SK-N-SH (cell line): Measurements from ENCODE around the gene ZNF784. TPM values are rescaled to one million over a fixed set of nuclear protein-coding genes. Genes with fewer than 3 reads are reported as not detected.

Experiments
- CTCF ChIA-PET: fragments of 300-600, 350-600 bp; formaldehyde crosslinking; extraction: SDS; loops from one replicate; lab custom pipeline; 2021; lab: Yijun Ruan, JAX
- POLR2A ChIA-PET: fragments of 350-600 bp; sonication (Branson Sonifier 250); formaldehyde crosslinking; extraction: SDS; loops from one replicate; lab custom pipeline; 2020; ENCODE audit warnings: antibody characterized with exemption, inconsistent platforms; lab: Yijun Ruan, JAX
- DNase-seq: peaks from one replicate; pipeline ENCODE4 v3.0.0; 2012
- H2AFZ ChIP-seq: fragments of 200-600 bp; sonication (generic); 2 replicates; pipeline ENCODE4 v1.8.1; 2016; ENCODE audit warnings: antibody characterized with exemption, mild to moderate bottlenecking, low read depth
- H3F3A ChIP-seq: fragments of 200-600 bp; sonication (generic); replicated peaks from 2 replicates; pipeline ENCODE3; 2016; ENCODE audit warnings: antibody characterized with exemption, mild to moderate bottlenecking; ENCODE audit not compliant: insufficient read depth
- H3K27ac ChIP-seq, 2 experiments: fragments of 200-500 bp in 1 of 2; fragments of 200-600 bp in 1 of 2; sonication (Bioruptor generic) in 1 of 2; sonication (generic), shearing (Covaris generic) in 1 of 2; 2 replicates each; pipeline versions ENCODE4 v1.5.1 to v1.6.1; 2014 to 2016; ENCODE audit warnings: low read depth in 2 of 2, inconsistent platforms in 1 of 2, low read length in 1 of 2, mild to moderate bottlenecking in 1 of 2, mixed read lengths in 1 of 2
- H3K27me3 ChIP-seq: fragments of 200-600 bp; sonication (generic), shearing (Covaris generic); 2 replicates; pipeline ENCODE4 v1.6.1; 2016; ENCODE audit warnings: mixed run types; ENCODE audit not compliant: insufficient read depth
- H3K36me3 ChIP-seq, 2 experiments: fragments of 200-500 bp in 1 of 2; fragments of 200-600 bp in 1 of 2; sonication (Bioruptor generic) in 1 of 2; sonication (generic) in 1 of 2; replicated peaks in 1 of 2; 2 replicates each; pipeline versions ENCODE3 to v1.5.1; 2014 to 2016; ENCODE audit warnings: low read length in 1 of 2, mild to moderate bottlenecking in 1 of 2; ENCODE audit not compliant: insufficient read depth in 2 of 2, control insufficient read depth in 1 of 2
- H3K4me1 ChIP-seq, 2 experiments: fragments of 200-500 bp in 1 of 2; fragments of 200-600 bp in 1 of 2; sonication (Bioruptor generic) in 1 of 2; sonication (generic), shearing (Covaris generic) in 1 of 2; 2 replicates each; pipeline versions ENCODE4 v1.5.1 to v1.6.1; 2014 to 2016; ENCODE audit warnings: low read depth in 1 of 2, low read length in 1 of 2, mixed run types in 1 of 2; ENCODE audit not compliant: insufficient read depth in 2 of 2, control insufficient read depth in 1 of 2
- H3K4me2 ChIP-seq: fragments of 200-600 bp; sonication (generic), shearing (Covaris generic); 2 replicates; pipeline ENCODE4 v1.6.1; 2017; ENCODE audit warnings: mixed run types
- H3K4me3 ChIP-seq, 2 experiments: fragments of 200-500 bp in 1 of 2; fragments of 200-600 bp in 1 of 2; sonication (Bioruptor generic) in 1 of 2; sonication (generic), shearing (Covaris generic) in 1 of 2; 2 replicates each; pipeline versions ENCODE4 v1.5.1 to v1.8.1; 2014 to 2016; ENCODE audit warnings: low read depth in 2 of 2, inconsistent platforms in 1 of 2, low read length in 1 of 2, mild to moderate bottlenecking in 1 of 2, mixed read lengths in 1 of 2, moderate library complexity in 1 of 2
- H3K79me2 ChIP-seq: fragments of 200-600 bp; sonication (generic); 2 replicates; pipeline ENCODE4 v1.8.1; 2017; ENCODE audit warnings: mild to moderate bottlenecking; ENCODE audit not compliant: insufficient read depth
- H3K9ac ChIP-seq: fragments of 200-600 bp; sonication (generic); 2 replicates; pipeline ENCODE4 v1.6.1; 2017; ENCODE audit warnings: mixed run types
- H3K9me2 ChIP-seq: fragments of 200-600 bp; sonication (generic); 2 replicates; pipeline ENCODE4 v1.6.1; 2017; ENCODE audit warnings: mixed run types
- H3K9me3 ChIP-seq: fragments of 200-600 bp; sonication (generic); 2 replicates; pipeline ENCODE4 v1.6.1; 2017; ENCODE audit warnings: mixed run types, mild to moderate bottlenecking, moderate library complexity
- H4K20me1 ChIP-seq: fragments of 200-600 bp; sonication (generic); 2 replicates; pipeline ENCODE4 v1.6.1; 2017; ENCODE audit warnings: mild to moderate bottlenecking, mixed run types; ENCODE audit not compliant: insufficient read depth
- FOXJ3 ChIP-seq: sonication (generic); formaldehyde crosslinking; IDR thresholded peaks from 2 replicates; pipeline ENCODE4 v1.5.1; 2020; ENCODE audit warnings: mild to moderate bottlenecking, missing genetic modification reagents
- FOXM1 ChIP-seq: IDR thresholded peaks from 2 replicates; pipeline ENCODE4 v1.4.0; 2012; ENCODE audit warnings: low read depth, mild to moderate bottlenecking
- GABPA ChIP-seq: IDR thresholded peaks from 2 replicates; pipeline ENCODE4 v1.4.0; 2012; ENCODE audit warnings: low read depth, mild to moderate bottlenecking
- JUND ChIP-seq: IDR thresholded peaks from 2 replicates; pipeline ENCODE4 v1.4.0; 2012
- MAX ChIP-seq: IDR thresholded peaks from 2 replicates; pipeline ENCODE4 v1.4.0; 2012; ENCODE audit warnings: low read depth
- MEF2A ChIP-seq: IDR thresholded peaks from 2 replicates; pipeline ENCODE4 v1.4.0; 2012; ENCODE audit warnings: low read depth, borderline replicate concordance
- MXI1 ChIP-seq: IDR thresholded peaks from 2 replicates; pipeline ENCODE4 v1.6.1; 2012; ENCODE audit warnings: mild to moderate bottlenecking, low read depth, low read length, improper control_type of control experiment
- NFIC ChIP-seq: IDR thresholded peaks from 2 replicates; pipeline ENCODE4 v1.4.0; 2012; ENCODE audit warnings: borderline replicate concordance
- NRF1 ChIP-seq: IDR thresholded peaks from 2 replicates; pipeline ENCODE4 v1.6.1; 2012; ENCODE audit warnings: low read depth, mild to moderate bottlenecking, low read length
- RAD21 ChIP-seq: IDR thresholded peaks from 2 replicates; pipeline ENCODE4 v1.6.1; 2012; ENCODE audit warnings: mild to moderate bottlenecking, low read length
- REST ChIP-seq: IDR thresholded peaks from 2 replicates; pipeline ENCODE4 v1.6.1; 2012; ENCODE audit warnings: mild to moderate bottlenecking, low read depth, low read length, moderate library complexity
- RFX5 ChIP-seq: IDR thresholded peaks from 2 replicates; pipeline ENCODE4 v1.6.1; 2012; ENCODE audit warnings: mild to moderate bottlenecking, improper control_type of control experiment, low read length
- SIN3A ChIP-seq: IDR thresholded peaks from 2 replicates; pipeline ENCODE4 v1.6.1; 2012; ENCODE audit warnings: low read depth, mild to moderate bottlenecking, low read length, moderate library complexity, borderline replicate concordance
- SMC3 ChIP-seq: IDR thresholded peaks from 2 replicates; pipeline ENCODE4 v1.6.1; 2012; ENCODE audit warnings: low read depth, low read length, improper control_type of control experiment
- TCF12 ChIP-seq: IDR thresholded peaks from 2 replicates; pipeline ENCODE4 v1.4.0; 2012
- TEAD4 ChIP-seq: IDR thresholded peaks from 2 replicates; pipeline ENCODE4 v1.4.0; 2012; ENCODE audit warnings: mild to moderate bottlenecking, borderline replicate concordance; ENCODE audit not compliant: insufficient read depth
- USF1 ChIP-seq: IDR thresholded peaks from 2 replicates; pipeline ENCODE4 v1.4.0; 2012; ENCODE audit warnings: low read depth, borderline replicate concordance
- WGBS: methylation state at CpG from one replicate; pipeline ENCODE4 v1.1.6; 2017; ENCODE audit warnings: low lambda C conversion rate; 5-methylcytosine and 5-hydroxymethylcytosine counted together
- polyA plus RNA-seq, 3 experiments: library from polyadenylated mRNA; depleted of rRNA; stranded (reverse); fragments of >200 nt; gene quantifications; 2 replicates each; pipeline ENCODE4 v1.2.3, GENCODE V29; 2012

The ZNF784 gene
- polyA plus RNA-seq, 1 of the 3 experiments (the other 2 are of a cell fraction), result 5.5 TPM

- TF ChIP-seq REST (no peak), FOXJ3 (CRISPR knock-in tag) (no peak), NFIC (no peak), MEF2A (no peak), MXI1 (no peak), NRF1 (no peak), TEAD4 (no peak), JUND (no peak), GABPA (no peak), MAX (no peak)
Measured at GRCh38 chr19:55672418-55672817, 48.1 kb upstream of the ZNF784 start (continued).

- Histone ChIP-seq H3K4me3 (no peak overlapping the region), H3K36me3 (peaks cover 21 to 53% of the 10 kb centered on the region in 2 experiments), H3K4me1 (peaks cover 7 to 10% of the 10 kb centered on the region in 2 experiments; a peak in 3 of 4 replicates), H4K20me1 (peaks cover 81% of the 10 kb centered on the region), H3K9me2 (no peaks in the 10 kb centered on the region), H3K4me2 (no peak overlapping the region), H2AFZ (no peak overlapping the region), H3K9ac (no peak overlapping the region), H3K79me2 (peaks cover 86% of the 10 kb centered on the region), H3K27me3 (no peaks in the 10 kb centered on the region), H3K27ac (no peak overlapping the region), H3K9me3 (no peaks in the 10 kb centered on the region), H3F3A (peaks cover 38% of the 10 kb centered on the region)
- POLR2A ChIA-PET, result interaction anchor here (1.3 to 1.4 kb wide), 2 partner anchors 13 to 17 kb away, joined by 3 to 4 read pairs; partner anchors contain the start of gene U2AF2
- WGBS, result 59% methylated on average over 2 of the region's 2 CpGs
- no peak for DNase-seq
- no peak for TF ChIP-seq FOXM1
- TF ChIP-seq RAD21, result no peak
- TF ChIP-seq TCF12, result no peak
- TF ChIP-seq USF1, result no peak
- no peak for TF ChIP-seq RFX5
- no peak for TF ChIP-seq GABPA
- TF ChIP-seq SMC3, result no peak
- no peak for TF ChIP-seq TEAD4
- no peak for TF ChIP-seq SIN3A
- TF ChIP-seq NFIC, result no peak
- CTCF ChIA-PET, result interaction anchor here (0.7 to 2.4 kb wide), 12 partner anchors 8 to 47 kb away, joined by 3 to 34 read pairs (median 6); partner anchors contain the start of genes U2AF2, ZNF581 and ZNF784
Measured at GRCh38 chr19:55671054-55671378, 46.6 kb upstream of the ZNF784 start.
